ENCODE measurements around the gene CANX. TPM values are rescaled to one million over a fixed set of nuclear protein-coding genes. Genes with fewer than 3 reads are reported as not detected.
A peak's percentile ranks its signal among the peaks of the same experiment; 100 is the strongest.

CANX gene
- total and polyA plus RNA-seq, 9 of the 15 experiments (the other 6 are each of a cell fraction or from before 2014, with no cell fraction given) = 155 to 893 (median 589) TPM

DNA sequence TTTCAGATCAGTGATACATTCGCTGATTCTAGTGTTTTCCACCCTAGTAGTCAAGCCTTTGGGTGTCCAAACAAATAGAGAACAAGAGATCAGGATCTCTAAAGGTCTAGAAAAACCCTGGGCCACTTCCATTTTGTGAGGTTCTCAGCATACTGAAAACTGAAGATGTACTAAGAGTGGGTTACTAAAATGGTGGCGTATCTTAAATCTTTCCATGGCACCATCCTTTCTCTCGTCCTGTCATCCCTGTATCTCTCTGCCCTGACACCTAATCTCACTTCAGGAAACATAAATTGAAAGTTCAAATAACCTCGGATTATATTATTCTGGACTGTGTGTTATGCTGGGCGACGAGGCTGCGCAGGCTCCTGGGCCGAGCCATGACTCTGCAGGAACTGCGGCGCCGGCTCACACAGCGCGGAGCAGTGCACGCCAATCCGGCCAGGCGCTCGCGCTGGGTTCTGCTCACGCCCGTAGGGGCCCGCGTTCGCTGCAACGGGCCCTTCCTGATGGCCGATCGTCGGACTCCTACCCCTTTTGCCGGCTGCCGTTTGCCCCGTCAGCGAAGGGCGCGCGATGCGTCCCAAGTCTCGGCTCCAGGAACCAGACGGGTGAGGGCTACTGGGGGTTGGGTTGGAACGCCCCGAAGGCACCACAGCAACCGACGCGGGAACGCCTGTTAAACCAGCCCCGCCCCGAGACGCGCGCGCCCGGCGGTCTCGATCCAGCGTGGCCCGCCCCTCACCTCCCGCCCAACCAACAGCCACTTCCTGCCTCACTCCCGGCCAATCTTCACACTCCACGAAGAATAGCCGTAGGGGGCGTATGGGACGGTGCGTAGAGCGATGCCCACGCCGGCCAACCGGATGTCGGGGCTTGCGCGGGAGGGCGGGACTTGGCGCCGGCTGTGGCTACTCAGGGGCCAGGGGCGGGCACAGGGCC, 503 bp upstream of the CANX start (continued):
- TF ChIP-seq, protein P1, sequence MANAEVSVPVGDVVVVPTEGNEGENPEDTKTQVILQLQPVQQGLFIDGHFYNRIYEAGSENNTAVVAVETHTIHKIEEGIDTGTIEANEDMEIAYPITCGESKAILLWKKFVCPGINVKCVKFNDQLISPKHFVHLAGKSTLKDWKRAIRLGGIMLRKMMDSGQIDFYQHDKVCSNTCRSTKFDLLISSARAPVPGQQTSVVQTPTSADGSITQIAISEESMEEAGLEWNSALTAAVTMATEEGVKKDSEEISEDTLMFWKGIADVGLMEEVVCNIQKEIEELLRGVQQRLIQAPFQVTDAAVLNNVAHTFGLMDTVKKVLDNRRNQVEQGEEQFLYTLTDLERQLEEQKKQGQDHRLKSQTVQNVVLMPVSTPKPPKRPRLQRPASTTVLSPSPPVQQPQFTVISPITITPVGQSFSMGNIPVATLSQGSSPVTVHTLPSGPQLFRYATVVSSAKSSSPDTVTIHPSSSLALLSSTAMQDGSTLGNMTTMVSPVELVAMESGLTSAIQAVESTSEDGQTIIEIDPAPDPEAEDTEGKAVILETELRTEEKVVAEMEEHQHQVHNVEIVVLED (CRISPR knock-in tag; IDR thresholded peaks at IDR 0.05) = peak; percentile 36; the same call in 1 of the 2 replicates
- peak in 1 of 2 experiments; percentile 10; a peak in 1 of 4 replicates for TF ChIP-seq SRF (CRISPR knock-in tag; IDR thresholded peaks at IDR 0.05)
- no peak for TF ChIP-seq ARNT (IDR thresholded peaks at IDR 0.05)
- no peak for TF ChIP-seq YBX1 (IDR thresholded peaks at IDR 0.05)
- TF ChIP-seq RAD51 (IDR thresholded peaks at IDR 0.05; ENCODE audit: borderline replicate concordance, low read depth) = no peak
- TF ChIP-seq, protein P2, sequence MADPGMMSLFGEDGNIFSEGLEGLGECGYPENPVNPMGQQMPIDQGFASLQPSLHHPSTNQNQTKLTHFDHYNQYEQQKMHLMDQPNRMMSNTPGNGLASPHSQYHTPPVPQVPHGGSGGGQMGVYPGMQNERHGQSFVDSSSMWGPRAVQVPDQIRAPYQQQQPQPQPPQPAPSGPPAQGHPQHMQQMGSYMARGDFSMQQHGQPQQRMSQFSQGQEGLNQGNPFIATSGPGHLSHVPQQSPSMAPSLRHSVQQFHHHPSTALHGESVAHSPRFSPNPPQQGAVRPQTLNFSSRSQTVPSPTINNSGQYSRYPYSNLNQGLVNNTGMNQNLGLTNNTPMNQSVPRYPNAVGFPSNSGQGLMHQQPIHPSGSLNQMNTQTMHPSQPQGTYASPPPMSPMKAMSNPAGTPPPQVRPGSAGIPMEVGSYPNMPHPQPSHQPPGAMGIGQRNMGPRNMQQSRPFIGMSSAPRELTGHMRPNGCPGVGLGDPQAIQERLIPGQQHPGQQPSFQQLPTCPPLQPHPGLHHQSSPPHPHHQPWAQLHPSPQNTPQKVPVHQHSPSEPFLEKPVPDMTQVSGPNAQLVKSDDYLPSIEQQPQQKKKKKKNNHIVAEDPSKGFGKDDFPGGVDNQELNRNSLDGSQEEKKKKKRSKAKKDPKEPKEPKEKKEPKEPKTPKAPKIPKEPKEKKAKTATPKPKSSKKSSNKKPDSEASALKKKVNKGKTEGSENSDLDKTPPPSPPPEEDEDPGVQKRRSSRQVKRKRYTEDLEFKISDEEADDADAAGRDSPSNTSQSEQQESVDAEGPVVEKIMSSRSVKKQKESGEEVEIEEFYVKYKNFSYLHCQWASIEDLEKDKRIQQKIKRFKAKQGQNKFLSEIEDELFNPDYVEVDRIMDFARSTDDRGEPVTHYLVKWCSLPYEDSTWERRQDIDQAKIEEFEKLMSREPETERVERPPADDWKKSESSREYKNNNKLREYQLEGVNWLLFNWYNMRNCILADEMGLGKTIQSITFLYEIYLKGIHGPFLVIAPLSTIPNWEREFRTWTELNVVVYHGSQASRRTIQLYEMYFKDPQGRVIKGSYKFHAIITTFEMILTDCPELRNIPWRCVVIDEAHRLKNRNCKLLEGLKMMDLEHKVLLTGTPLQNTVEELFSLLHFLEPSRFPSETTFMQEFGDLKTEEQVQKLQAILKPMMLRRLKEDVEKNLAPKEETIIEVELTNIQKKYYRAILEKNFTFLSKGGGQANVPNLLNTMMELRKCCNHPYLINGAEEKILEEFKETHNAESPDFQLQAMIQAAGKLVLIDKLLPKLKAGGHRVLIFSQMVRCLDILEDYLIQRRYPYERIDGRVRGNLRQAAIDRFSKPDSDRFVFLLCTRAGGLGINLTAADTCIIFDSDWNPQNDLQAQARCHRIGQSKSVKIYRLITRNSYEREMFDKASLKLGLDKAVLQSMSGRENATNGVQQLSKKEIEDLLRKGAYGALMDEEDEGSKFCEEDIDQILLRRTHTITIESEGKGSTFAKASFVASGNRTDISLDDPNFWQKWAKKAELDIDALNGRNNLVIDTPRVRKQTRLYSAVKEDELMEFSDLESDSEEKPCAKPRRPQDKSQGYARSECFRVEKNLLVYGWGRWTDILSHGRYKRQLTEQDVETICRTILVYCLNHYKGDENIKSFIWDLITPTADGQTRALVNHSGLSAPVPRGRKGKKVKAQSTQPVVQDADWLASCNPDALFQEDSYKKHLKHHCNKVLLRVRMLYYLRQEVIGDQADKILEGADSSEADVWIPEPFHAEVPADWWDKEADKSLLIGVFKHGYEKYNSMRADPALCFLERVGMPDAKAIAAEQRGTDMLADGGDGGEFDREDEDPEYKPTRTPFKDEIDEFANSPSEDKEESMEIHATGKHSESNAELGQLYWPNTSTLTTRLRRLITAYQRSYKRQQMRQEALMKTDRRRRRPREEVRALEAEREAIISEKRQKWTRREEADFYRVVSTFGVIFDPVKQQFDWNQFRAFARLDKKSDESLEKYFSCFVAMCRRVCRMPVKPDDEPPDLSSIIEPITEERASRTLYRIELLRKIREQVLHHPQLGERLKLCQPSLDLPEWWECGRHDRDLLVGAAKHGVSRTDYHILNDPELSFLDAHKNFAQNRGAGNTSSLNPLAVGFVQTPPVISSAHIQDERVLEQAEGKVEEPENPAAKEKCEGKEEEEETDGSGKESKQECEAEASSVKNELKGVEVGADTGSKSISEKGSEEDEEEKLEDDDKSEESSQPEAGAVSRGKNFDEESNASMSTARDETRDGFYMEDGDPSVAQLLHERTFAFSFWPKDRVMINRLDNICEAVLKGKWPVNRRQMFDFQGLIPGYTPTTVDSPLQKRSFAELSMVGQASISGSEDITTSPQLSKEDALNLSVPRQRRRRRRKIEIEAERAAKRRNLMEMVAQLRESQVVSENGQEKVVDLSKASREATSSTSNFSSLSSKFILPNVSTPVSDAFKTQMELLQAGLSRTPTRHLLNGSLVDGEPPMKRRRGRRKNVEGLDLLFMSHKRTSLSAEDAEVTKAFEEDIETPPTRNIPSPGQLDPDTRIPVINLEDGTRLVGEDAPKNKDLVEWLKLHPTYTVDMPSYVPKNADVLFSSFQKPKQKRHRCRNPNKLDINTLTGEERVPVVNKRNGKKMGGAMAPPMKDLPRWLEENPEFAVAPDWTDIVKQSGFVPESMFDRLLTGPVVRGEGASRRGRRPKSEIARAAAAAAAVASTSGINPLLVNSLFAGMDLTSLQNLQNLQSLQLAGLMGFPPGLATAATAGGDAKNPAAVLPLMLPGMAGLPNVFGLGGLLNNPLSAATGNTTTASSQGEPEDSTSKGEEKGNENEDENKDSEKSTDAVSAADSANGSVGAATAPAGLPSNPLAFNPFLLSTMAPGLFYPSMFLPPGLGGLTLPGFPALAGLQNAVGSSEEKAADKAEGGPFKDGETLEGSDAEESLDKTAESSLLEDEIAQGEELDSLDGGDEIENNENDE (IDR thresholded peaks at IDR 0.05; ENCODE audit: low read depth, low read length) = no peak
- TF ChIP-seq, protein P3, sequence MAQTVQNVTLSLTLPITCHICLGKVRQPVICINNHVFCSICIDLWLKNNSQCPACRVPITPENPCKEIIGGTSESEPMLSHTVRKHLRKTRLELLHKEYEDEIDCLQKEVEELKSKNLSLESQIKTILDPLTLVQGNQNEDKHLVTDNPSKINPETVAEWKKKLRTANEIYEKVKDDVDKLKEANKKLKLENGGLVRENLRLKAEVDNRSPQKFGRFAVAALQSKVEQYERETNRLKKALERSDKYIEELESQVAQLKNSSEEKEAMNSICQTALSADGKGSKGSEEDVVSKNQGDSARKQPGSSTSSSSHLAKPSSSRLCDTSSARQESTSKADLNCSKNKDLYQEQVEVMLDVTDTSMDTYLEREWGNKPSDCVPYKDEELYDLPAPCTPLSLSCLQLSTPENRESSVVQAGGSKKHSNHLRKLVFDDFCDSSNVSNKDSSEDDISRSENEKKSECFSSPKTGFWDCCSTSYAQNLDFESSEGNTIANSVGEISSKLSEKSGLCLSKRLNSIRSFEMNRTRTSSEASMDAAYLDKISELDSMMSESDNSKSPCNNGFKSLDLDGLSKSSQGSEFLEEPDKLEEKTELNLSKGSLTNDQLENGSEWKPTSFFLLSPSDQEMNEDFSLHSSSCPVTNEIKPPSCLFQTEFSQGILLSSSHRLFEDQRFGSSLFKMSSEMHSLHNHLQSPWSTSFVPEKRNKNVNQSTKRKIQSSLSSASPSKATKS (CRISPR knock-in tag; IDR thresholded peaks at IDR 0.05) = no peak
- no peak for TF ChIP-seq PHB (CRISPR knock-in tag; IDR thresholded peaks at IDR 0.05)
- no peak for TF ChIP-seq ZNF217 (CRISPR knock-in tag; IDR thresholded peaks at IDR 0.05)
- no peak for TF ChIP-seq MECOM (CRISPR knock-in tag; IDR thresholded peaks at IDR 0.05)
- TF ChIP-seq HMGN3 (IDR thresholded peaks at IDR 0.05; ENCODE audit: borderline replicate concordance, extremely low read depth, insufficient read length, low read depth, low read length) = peak; percentile 50
- no peak for TF ChIP-seq CBFA2T2 (conservative IDR thresholded peaks at IDR 0.05)
